H9 (cell line): Measurements from ENCODE around the gene ICAM2. TPM values are rescaled to one million over a fixed set of nuclear protein-coding genes. Genes with fewer than 3 reads are reported as not detected.

Experiments
- DNase-seq: peaks from one replicate; pipeline ENCODE4 v3.0.0-alpha.2; 2017
- H2AFZ ChIP-seq: one replicate; pipeline ENCODE4 v1.6.1; 2013; ENCODE audit warnings: mild to moderate bottlenecking, low read length, control low read depth, moderate library complexity
- H2AK5ac ChIP-seq: 2 replicates; pipeline ENCODE4 v1.6.1; 2013; ENCODE audit warnings: low read length, control low read depth, mixed read lengths; ENCODE audit not compliant: insufficient read length
- H2BK120ac ChIP-seq: one replicate; pipeline ENCODE4 v1.6.1; 2013; ENCODE audit warnings: low read depth, mild to moderate bottlenecking, low read length, control low read depth, inconsistent platforms; ENCODE audit not compliant: poor library complexity, severe bottlenecking
- H2BK12ac ChIP-seq: 2 replicates; pipeline ENCODE4 v1.6.1; 2013; ENCODE audit warnings: low read length, control low read depth, mixed read lengths, low read depth; ENCODE audit not compliant: insufficient read length
- H2BK15ac ChIP-seq: 2 replicates; pipeline ENCODE4 v1.6.1; 2013; ENCODE audit warnings: low read depth, low read length, control low read depth
- H2BK20ac ChIP-seq: one replicate; pipeline ENCODE4 v1.6.1; 2013; ENCODE audit warnings: low read depth, mild to moderate bottlenecking, low read length, control low read depth, inconsistent platforms; ENCODE audit not compliant: poor library complexity, severe bottlenecking
- H2BK5ac ChIP-seq: 2 replicates; pipeline ENCODE4 v1.6.1; 2013; ENCODE audit warnings: low read length, control low read depth, mixed read lengths; ENCODE audit not compliant: insufficient read length
- H3K14ac ChIP-seq: 2 replicates; pipeline ENCODE4 v1.6.1; 2013; ENCODE audit warnings: low read length, control low read depth; ENCODE audit not compliant: insufficient read depth
- H3K18ac ChIP-seq: 2 replicates; pipeline ENCODE4 v1.6.1; 2013; ENCODE audit warnings: low read depth, mild to moderate bottlenecking, mixed read lengths, low read length, control low read depth; ENCODE audit not compliant: insufficient read length
- H3K23ac ChIP-seq: 2 replicates; pipeline ENCODE4 v1.6.1; 2013; ENCODE audit warnings: low read length, control low read depth, mixed read lengths, low read depth; ENCODE audit not compliant: insufficient read length
- H3K23me2 ChIP-seq: 2 replicates; pipeline ENCODE4 v1.6.1; 2013; ENCODE audit warnings: low read depth, mild to moderate bottlenecking, mixed read lengths, low read length, control low read depth; ENCODE audit not compliant: insufficient read length, poor library complexity, severe bottlenecking
- H3K27ac ChIP-seq: 2 replicates; pipeline ENCODE4 v1.5.1; 2013; ENCODE audit warnings: low read length, control low read depth, mixed read lengths, low read depth; ENCODE audit not compliant: insufficient read length
- H3K27me3 ChIP-seq: 2 replicates; pipeline ENCODE4 v1.6.1; 2013; ENCODE audit warnings: low read length, control low read depth, inconsistent platforms; ENCODE audit not compliant: insufficient read depth
- H3K4ac ChIP-seq: 2 replicates; pipeline ENCODE4 v1.6.1; 2013; ENCODE audit warnings: low read depth, mild to moderate bottlenecking, control low read depth, inconsistent platforms, low read length, moderate library complexity
- H3K4me1 ChIP-seq: 2 replicates; pipeline ENCODE4 v1.6.1; 2013; ENCODE audit warnings: low read length, control low read depth, inconsistent platforms; ENCODE audit not compliant: insufficient read depth
- H3K4me2 ChIP-seq: 2 replicates; pipeline ENCODE4 v1.6.1; 2013; ENCODE audit warnings: low read length, control low read depth, mixed read lengths; ENCODE audit not compliant: insufficient read length, insufficient read depth
- H3K56ac ChIP-seq: 2 replicates; pipeline ENCODE4 v1.6.1; 2013; ENCODE audit warnings: low read depth, mild to moderate bottlenecking, mixed read lengths, low read length, control low read depth; ENCODE audit not compliant: insufficient read length
- H3K79me1 ChIP-seq: 2 replicates; pipeline ENCODE4 v1.6.1; 2013; ENCODE audit warnings: low read depth, mild to moderate bottlenecking, moderate library complexity, low read length, control low read depth, inconsistent platforms; ENCODE audit not compliant: insufficient read depth, poor library complexity, severe bottlenecking
- H3K79me2 ChIP-seq: 2 replicates; pipeline ENCODE4 v1.6.1; 2013; ENCODE audit warnings: low read length, control low read depth, inconsistent platforms; ENCODE audit not compliant: insufficient read depth
- H3K9ac ChIP-seq: 2 replicates; pipeline ENCODE4 v1.6.1; 2013; ENCODE audit warnings: low read length, control low read depth, mixed read lengths; ENCODE audit not compliant: insufficient read length; ENCODE audit errors: extremely low read depth
- H3K9me3 ChIP-seq: one replicate; pipeline ENCODE4 v1.6.1; 2013; ENCODE audit warnings: low read depth, low read length, inconsistent platforms; ENCODE audit not compliant: control insufficient read depth
- H3T11ph ChIP-seq: one replicate; pipeline ENCODE4 v1.6.1; 2013; ENCODE audit warnings: mild to moderate bottlenecking, low read length, control low read depth, inconsistent platforms
- H4K20me1 ChIP-seq: one replicate; pipeline ENCODE4 v1.6.1; 2013; ENCODE audit not compliant: control insufficient read depth, insufficient read length, insufficient read depth
- H4K5ac ChIP-seq: 2 replicates; pipeline ENCODE4 v1.6.1; 2013; ENCODE audit warnings: low read depth, mild to moderate bottlenecking, mixed read lengths, low read length, control low read depth; ENCODE audit not compliant: insufficient read length
- H4K8ac ChIP-seq: replicated peaks from 2 replicates; pipeline ENCODE4 v1.6.1; 2013; ENCODE audit warnings: low read length, control low read depth, mixed read lengths, low read depth; ENCODE audit not compliant: insufficient read length
- H4K91ac ChIP-seq: 2 replicates; pipeline ENCODE4 v1.6.1; 2013; ENCODE audit warnings: low read depth, mild to moderate bottlenecking, moderate library complexity, mixed read lengths, low read length, control low read depth; ENCODE audit not compliant: insufficient read length
- H3K27ac Mint-ChIP-seq, 3 experiments: 2 replicates in 2 of 3; 3 replicates in 1 of 3; pipeline ENCODE4 v1.8.0; 2020 to 2021; ENCODE audit warnings: mixed read lengths in 3 of 3, mild to moderate bottlenecking in 1 of 3, moderate library complexity in 1 of 3
- H3K27me3 Mint-ChIP-seq: 2 replicates; pipeline ENCODE4 v1.8.0; 2021; ENCODE audit warnings: low read depth, mild to moderate bottlenecking, moderate library complexity, mixed read lengths
- H3K36me3 Mint-ChIP-seq, 3 experiments: 2 replicates in 2 of 3; 3 replicates in 1 of 3; pipeline ENCODE4 v1.8.0; 2020 to 2021; ENCODE audit warnings: low read depth in 3 of 3, mixed read lengths in 3 of 3; ENCODE audit not compliant: insufficient read depth in 1 of 3
- H3K4me1 Mint-ChIP-seq, 2 experiments: 2 replicates each; pipeline ENCODE4 v1.8.0; 2020; ENCODE audit warnings: mixed read lengths in 2 of 2
- H3K4me3 Mint-ChIP-seq, 2 experiments: 2 replicates in 1 of 2; 3 replicates in 1 of 2; pipeline ENCODE4 v1.8.0; 2020 to 2021; ENCODE audit warnings: mild to moderate bottlenecking in 2 of 2, mixed read lengths in 2 of 2, moderate library complexity in 1 of 2
- H3K9me3 Mint-ChIP-seq, 2 experiments: 2 replicates in 1 of 2; 3 replicates in 1 of 2; pipeline ENCODE4 v1.8.0; 2020; ENCODE audit warnings: mild to moderate bottlenecking in 2 of 2, mixed read lengths in 2 of 2, moderate library complexity in 1 of 2
- WGBS: extraction: QIAGEN DNeasy Blood & Tissue Kit; methylation state at CpG from one replicate; pipeline ENCODE4 v1.1.7; 2013; ENCODE audit warnings: missing lambda C conversion rate, low lambda C conversion rate, mixed read lengths; ENCODE audit not compliant: insufficient read length; ENCODE audit errors: extremely low coverage; 5-methylcytosine and 5-hydroxymethylcytosine counted together
- total RNA-seq: library from RNA; stranded (reverse); gene quantifications from 2 replicates; pipeline ENCODE4 v1.2.1, GENCODE V29; 2021
- TF ChIP-seq, protein P1 (sequence below): fragments of 200-600 bp; sonication (generic); conservative IDR thresholded peaks from 3 replicates; pipeline ENCODE4 v1.8.0; 2021; ENCODE audit warnings: antibody characterized with exemption, mild to moderate bottlenecking

Gene ICAM2
- total RNA-seq, 1 experiment from 2014 or later = 0.28 TPM

GRCh38 chr17:63954402-63955063, 65.9 kb downstream of the ICAM2 start:
- Mint-ChIP-seq H3K4me3 (no peak overlapping the region), H3K27me3 (no peaks in the 10 kb centered on the region)
- no peak for DNase-seq

More at GRCh38 chr17:63954402-63955063, 65.9 kb downstream of the ICAM2 start:
- no peak overlapping the region for H2BK15ac ChIP-seq
- no peak overlapping the region for H3K27ac ChIP-seq
- no peak overlapping the region for H2BK120ac ChIP-seq
- no peak overlapping the region for H2BK20ac ChIP-seq
- no peaks in the 10 kb centered on the region for H3K9me3 Mint-ChIP-seq
- H2BK12ac ChIP-seq = no peak overlapping the region
- H4K91ac ChIP-seq = no peak overlapping the region
- H3K27ac Mint-ChIP-seq = peak overlapping the region in 1 of 3 experiments; percentile 48; a peak in 1 of 7 replicates
- H3K79me2 ChIP-seq = no peaks in the 10 kb centered on the region
- H3K4ac ChIP-seq = no peak overlapping the region
- TF ChIP-seq, protein P1, sequence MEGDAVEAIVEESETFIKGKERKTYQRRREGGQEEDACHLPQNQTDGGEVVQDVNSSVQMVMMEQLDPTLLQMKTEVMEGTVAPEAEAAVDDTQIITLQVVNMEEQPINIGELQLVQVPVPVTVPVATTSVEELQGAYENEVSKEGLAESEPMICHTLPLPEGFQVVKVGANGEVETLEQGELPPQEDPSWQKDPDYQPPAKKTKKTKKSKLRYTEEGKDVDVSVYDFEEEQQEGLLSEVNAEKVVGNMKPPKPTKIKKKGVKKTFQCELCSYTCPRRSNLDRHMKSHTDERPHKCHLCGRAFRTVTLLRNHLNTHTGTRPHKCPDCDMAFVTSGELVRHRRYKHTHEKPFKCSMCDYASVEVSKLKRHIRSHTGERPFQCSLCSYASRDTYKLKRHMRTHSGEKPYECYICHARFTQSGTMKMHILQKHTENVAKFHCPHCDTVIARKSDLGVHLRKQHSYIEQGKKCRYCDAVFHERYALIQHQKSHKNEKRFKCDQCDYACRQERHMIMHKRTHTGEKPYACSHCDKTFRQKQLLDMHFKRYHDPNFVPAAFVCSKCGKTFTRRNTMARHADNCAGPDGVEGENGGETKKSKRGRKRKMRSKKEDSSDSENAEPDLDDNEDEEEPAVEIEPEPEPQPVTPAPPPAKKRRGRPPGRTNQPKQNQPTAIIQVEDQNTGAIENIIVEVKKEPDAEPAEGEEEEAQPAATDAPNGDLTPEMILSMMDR = no peak
- H4K20me1 ChIP-seq = no peaks in the 10 kb centered on the region
- H3K4me1 Mint-ChIP-seq = no peaks in the 10 kb centered on the region; a peak in 1 of 4 replicates
- no peak overlapping the region for H3K9ac ChIP-seq
- no peaks in the 10 kb centered on the region for H3K79me1 ChIP-seq
- no peak overlapping the region for H2AK5ac ChIP-seq
- H3K23ac ChIP-seq = no peak overlapping the region
- no peaks in the 10 kb centered on the region for H3K4me1 ChIP-seq
- no peak overlapping the region for H4K8ac ChIP-seq
- no peak overlapping the region for H2AFZ ChIP-seq
- no peak overlapping the region for H3K56ac ChIP-seq
- H2BK5ac ChIP-seq = no peak overlapping the region
- H3K27me3 ChIP-seq = no peaks in the 10 kb centered on the region
- H3K4me2 ChIP-seq = no peak overlapping the region
- no peak overlapping the region for H3K14ac ChIP-seq
- H3K36me3 Mint-ChIP-seq = peaks cover 2 to 8% (median 4%) of the 10 kb centered on the region in 3 experiments; a peak in 3 of 7 replicates
- no peak overlapping the region for H3K18ac ChIP-seq
- H3K23me2 ChIP-seq = no peaks in the 10 kb centered on the region
- no peaks in the 10 kb centered on the region for H3K9me3 ChIP-seq
- H3T11ph ChIP-seq = no peak overlapping the region
- H4K5ac ChIP-seq = no peak overlapping the region
- WGBS = no CpG with 5 or more reads among the region's 11 CpGs

Other genes starting within 250 kb of the ICAM2 start
- 79.4 and 79.6 TPM in 2 replicates for gene CCDC47, start 247.0 kb downstream of the ICAM2 start, total RNA-seq
- gene DDX42, start 246.5 kb downstream of the ICAM2 start, total RNA-seq = 184 and 187 TPM in 2 replicates
- 178 and 183 TPM in 2 replicates for gene PSMC5, start 193.2 kb downstream of the ICAM2 start, total RNA-seq
- gene FTSJ3, start 193.0 kb downstream of the ICAM2 start, total RNA-seq = 77.5 and 80.3 TPM in 2 replicates
- gene SMARCD2, start 177.9 kb downstream of the ICAM2 start, total RNA-seq = 68.9 and 71.4 TPM in 2 replicates
- gene CSH2, start 147.0 kb downstream of the ICAM2 start, total RNA-seq = not detected in 2 replicates
- gene GH2, start 138.7 kb downstream of the ICAM2 start, total RNA-seq = 0.50 and 0.77 TPM in 2 replicates
- not detected in 2 replicates for gene CSH1, start 124.1 kb downstream of the ICAM2 start, total RNA-seq
- gene CSHL1, start 109.4 kb downstream of the ICAM2 start, total RNA-seq = not detected in 2 replicates
- gene GH1, start 101.8 kb downstream of the ICAM2 start, total RNA-seq = not detected in 2 replicates
- 0.96 and 1.4 TPM in 2 replicates for gene CD79B, start 88.3 kb downstream of the ICAM2 start, total RNA-seq
- 5.0 and 5.8 TPM in 2 replicates for gene SCN4A, start 47.7 kb downstream of the ICAM2 start, total RNA-seq
- 0.87 and 1.5 TPM in 2 replicates for gene PRR29, start 22.3 kb downstream of the ICAM2 start, total RNA-seq
- 4.4 and 5.0 TPM in 2 replicates for gene ERN1, start 109.5 kb upstream of the ICAM2 start, total RNA-seq
- 12.2 and 12.4 TPM in 2 replicates for gene TEX2, start 242.6 kb upstream of the ICAM2 start, total RNA-seq